Psoas muscle (tissue), 8 donors: ENCODE measurements around the gene GALNT9. TPM values are rescaled to one million over a fixed set of nuclear protein-coding genes. Genes with fewer than 3 reads are reported as not detected.

ENCODE experiments used
- ATAC-seq, 4 donors: fragments of 200-7000 bp; cut with Tn5 transposase; one replicate each; pipeline ENCODE4 v1.9.1; 2020; ENCODE audit warnings: moderate library complexity in 3 of 4, mild to moderate bottlenecking in 2 of 4
- DNase-seq, 2 donors: peaks; one replicate each; pipeline ENCODE4 v3.0.0-alpha.2; 2020
- H3K27ac ChIP-seq: fragments of 200-600 bp; one replicate; pipeline ENCODE4 v1.8.0; 2022
- H3K27me3 ChIP-seq, 3 donors: fragments of 200-600 bp in 1 of 3; one replicate each; pipeline versions ENCODE4 v1.6.1 to v1.8.0; 2013 to 2022; ENCODE audit warnings: low read length in 2 of 3, mild to moderate bottlenecking in 2 of 3, moderate library complexity in 1 of 3; ENCODE audit not compliant: insufficient read depth in 3 of 3
- H3K36me3 ChIP-seq, 2 donors: fragments of 200-600 bp in 1 of 2; one replicate each; pipeline versions ENCODE4 v1.6.1 to v1.8.0; 2013 to 2022; ENCODE audit warnings: low read depth in 1 of 2, mild to moderate bottlenecking in 1 of 2, moderate library complexity in 1 of 2; ENCODE audit not compliant: insufficient read depth in 1 of 2
- H3K4me1 ChIP-seq: fragments of 200-600 bp; one replicate; pipeline ENCODE4 v1.8.0; 2022
- H3K4me3 ChIP-seq: fragments of 200-600 bp; one replicate; pipeline ENCODE4 v1.8.0; 2022; ENCODE audit warnings: mild to moderate bottlenecking
- H3K9me3 ChIP-seq: fragments of 200-600 bp; one replicate; pipeline ENCODE4 v1.8.0; 2022
- WGBS, 3 donors: extraction: QIAGEN DNeasy Blood & Tissue Kit; methylation state at CpG; one replicate each; pipeline versions ENCODE4 v1.1.6 to v1.1.7; 2013; 5-methylcytosine and 5-hydroxymethylcytosine counted together
- intact Hi-C, 2 donors: fragments of 100-400 bp; cut with DNase I; formaldehyde crosslinking; loops; one replicate each; pipeline versions ENCODE4 v1.11.0 to v1.14.2; 2022
- polyA plus RNA-seq, 3 donors: library from polyadenylated mRNA; stranded (reverse); fragments of 200-250 nt; gene quantifications; one replicate each; pipeline ENCODE4 v1.2.3, GENCODE V29; 2013
- total RNA-seq, 4 donors: library from RNA; stranded (reverse); fragmentation: NEBNext Ultra II Directional in 2 of 4; extraction: Animal tissue kit (Norgen Biotek cat#: 25700) in 2 of 4; gene quantifications; one replicate each; pipeline versions ENCODE4 v1.2.1 to v1.2.4, GENCODE V29; 2021 to 2023
- TF ChIP-seq, protein P1 (sequence below): fragments of 200-600 bp; IDR thresholded peaks from one replicate; pipeline ENCODE4 v1.8.0; 2022; ENCODE audit warnings: antibody characterized with exemption
- donor health status: healthy with polysubstance abuse.
- donor health status: DM: no; HTN: no; CAD: no; lungs with moderate emphysema.
- donor health status: Bipolar disorder and iron deficiency.
- donor health status: healthy.
- donor health status: DM: yes; HTN: yes; CAD: no.
- donor health status: DM: no; HTN: no; CAD: no.
- donor health status: DM: no; HTN: no; CAD: no.
- donor health status: DM: yes; HTN: yes; CAD: no.

Gene GALNT9
- total and polyA plus RNA-seq, 7 donors: 0.01 to 0.21 (median 0.08) TPM; not detected in 4

DNA sequence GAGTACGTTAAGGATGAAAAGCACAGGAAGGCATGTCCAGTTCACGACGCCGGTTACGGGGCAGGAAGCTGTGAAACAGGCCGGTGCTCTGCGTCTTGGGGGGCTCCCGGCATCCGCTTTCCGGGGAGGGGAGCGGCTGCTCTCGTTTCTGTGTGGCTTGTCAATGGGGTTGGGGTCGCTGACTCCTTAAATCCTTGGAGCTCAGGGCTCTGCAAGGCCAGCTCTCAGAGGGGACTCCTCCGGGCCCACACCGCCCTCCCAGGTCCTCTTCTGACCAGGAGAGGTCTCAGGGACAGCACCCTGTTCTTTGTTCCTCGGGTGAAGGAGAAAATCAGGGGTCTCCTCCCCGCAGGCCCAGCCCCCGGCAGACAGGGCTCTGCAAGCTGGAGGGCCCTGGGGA is 78.1 kb downstream of the GALNT9 start:
- ATAC-seq (no peak), DNase-seq (no peak)
- Histone ChIP-seq H3K27ac (no peak overlapping the region), H3K4me1 (no peaks in the 10 kb centered on the region), H3K36me3 (no peaks in the 10 kb centered on the region), H3K4me3 (no peak overlapping the region), H3K27me3 (peaks cover 0 to 21% (median 3%) of the 10 kb centered on the region in 3 donors), H3K9me3 (no peaks in the 10 kb centered on the region)
- 77 to 80% (median 79%) methylated on average over 18 of the region's 18 CpGs for WGBS, 3 donors
- intact Hi-C loops: no loop called here
- TF ChIP-seq, protein P1, sequence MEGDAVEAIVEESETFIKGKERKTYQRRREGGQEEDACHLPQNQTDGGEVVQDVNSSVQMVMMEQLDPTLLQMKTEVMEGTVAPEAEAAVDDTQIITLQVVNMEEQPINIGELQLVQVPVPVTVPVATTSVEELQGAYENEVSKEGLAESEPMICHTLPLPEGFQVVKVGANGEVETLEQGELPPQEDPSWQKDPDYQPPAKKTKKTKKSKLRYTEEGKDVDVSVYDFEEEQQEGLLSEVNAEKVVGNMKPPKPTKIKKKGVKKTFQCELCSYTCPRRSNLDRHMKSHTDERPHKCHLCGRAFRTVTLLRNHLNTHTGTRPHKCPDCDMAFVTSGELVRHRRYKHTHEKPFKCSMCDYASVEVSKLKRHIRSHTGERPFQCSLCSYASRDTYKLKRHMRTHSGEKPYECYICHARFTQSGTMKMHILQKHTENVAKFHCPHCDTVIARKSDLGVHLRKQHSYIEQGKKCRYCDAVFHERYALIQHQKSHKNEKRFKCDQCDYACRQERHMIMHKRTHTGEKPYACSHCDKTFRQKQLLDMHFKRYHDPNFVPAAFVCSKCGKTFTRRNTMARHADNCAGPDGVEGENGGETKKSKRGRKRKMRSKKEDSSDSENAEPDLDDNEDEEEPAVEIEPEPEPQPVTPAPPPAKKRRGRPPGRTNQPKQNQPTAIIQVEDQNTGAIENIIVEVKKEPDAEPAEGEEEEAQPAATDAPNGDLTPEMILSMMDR: no peak

DNA sequence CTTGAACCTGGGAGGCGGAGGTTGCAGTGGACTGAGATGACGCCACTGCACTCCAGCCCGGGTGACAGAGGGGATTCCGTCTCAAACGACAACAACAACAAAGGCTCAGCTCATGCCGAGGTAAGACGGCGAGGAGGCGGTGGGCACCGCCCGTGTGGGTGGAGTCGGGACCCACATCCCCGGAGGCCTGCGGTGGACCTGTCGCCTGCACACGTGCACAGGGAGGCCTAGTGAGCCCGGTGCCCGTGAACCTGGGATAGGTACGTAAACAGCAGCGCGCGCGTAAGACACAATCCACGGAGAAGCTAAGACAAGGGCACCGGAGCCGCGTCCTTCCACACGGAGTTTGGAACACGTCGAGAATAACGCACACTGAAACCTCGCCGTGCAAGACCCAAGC is 78.7 kb downstream of the GALNT9 start:
- Histone ChIP-seq H3K4me1 (no peaks in the 10 kb centered on the region), H3K4me3 (no peak overlapping the region), H3K9me3 (no peaks in the 10 kb centered on the region), H3K27me3 (peaks cover 0 to 21% (median 5%) of the 10 kb centered on the region in 3 donors), H3K27ac (no peak overlapping the region), H3K36me3 (no peaks in the 10 kb centered on the region)
- peak in 1 of 2 donors; percentile 7 for DNase-seq
- ATAC-seq: no peak
- 88 to 90% (median 89%) methylated on average over 33 of the region's 33 CpGs for WGBS, 3 donors
- TF ChIP-seq, protein P1: no peak
- intact Hi-C loops: no loop called here

DNA sequence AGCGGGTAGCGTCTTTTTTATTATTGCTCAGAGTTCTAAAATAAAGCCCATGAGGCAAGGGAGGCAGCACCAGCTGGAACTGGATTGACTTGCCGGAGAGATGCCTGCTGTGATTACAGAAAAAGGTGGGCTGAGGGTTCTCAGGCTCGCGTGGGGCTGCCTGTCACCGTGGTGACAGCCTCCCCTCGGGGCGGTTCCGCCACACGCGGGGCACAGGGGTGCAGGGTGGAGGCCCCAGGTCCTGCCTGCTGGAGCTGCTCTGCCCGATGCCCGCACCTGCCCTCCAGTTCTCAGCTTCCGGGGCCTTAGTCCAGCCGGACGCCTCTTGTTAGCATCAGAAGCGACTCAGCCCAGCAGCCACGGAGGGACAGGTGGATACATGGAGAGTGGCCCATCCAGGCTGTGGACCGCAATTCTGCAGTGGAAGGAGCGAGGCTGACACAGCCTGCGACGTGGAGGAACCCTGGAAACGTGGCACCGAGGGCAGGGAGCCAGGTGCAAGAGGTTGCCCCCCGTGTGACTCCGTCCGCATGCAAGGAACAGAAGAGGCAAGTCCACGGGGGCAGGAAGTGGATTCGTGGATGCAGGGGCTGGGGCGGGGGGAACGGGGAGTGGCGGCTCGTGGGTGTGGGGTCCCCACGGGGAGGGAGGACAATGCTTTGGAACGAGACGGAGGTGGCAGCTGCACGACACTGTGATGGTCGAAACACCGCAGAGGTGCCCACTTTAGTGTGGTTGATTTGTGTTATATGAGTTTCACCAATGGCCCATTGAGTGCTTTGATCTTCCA is 79.5 kb downstream of the GALNT9 start:
- TF ChIP-seq, protein P1: no peak
- H3K4me3 ChIP-seq: no peak overlapping the region
- H3K27me3 ChIP-seq: peaks cover 0 to 21% (median 2%) of the 10 kb centered on the region in 3 donors
- ATAC-seq (no peak), DNase-seq (no peak)
- intact Hi-C loops: no loop called here
- WGBS, 3 donors: 75 to 81% (median 81%) methylated on average over 39 of the region's 39 CpGs
- no peak overlapping the region for H3K27ac ChIP-seq
- no peaks in the 10 kb centered on the region for H3K9me3 ChIP-seq
- no peaks in the 10 kb centered on the region for H3K36me3 ChIP-seq
- H3K4me1 ChIP-seq: no peaks in the 10 kb centered on the region

DNA sequence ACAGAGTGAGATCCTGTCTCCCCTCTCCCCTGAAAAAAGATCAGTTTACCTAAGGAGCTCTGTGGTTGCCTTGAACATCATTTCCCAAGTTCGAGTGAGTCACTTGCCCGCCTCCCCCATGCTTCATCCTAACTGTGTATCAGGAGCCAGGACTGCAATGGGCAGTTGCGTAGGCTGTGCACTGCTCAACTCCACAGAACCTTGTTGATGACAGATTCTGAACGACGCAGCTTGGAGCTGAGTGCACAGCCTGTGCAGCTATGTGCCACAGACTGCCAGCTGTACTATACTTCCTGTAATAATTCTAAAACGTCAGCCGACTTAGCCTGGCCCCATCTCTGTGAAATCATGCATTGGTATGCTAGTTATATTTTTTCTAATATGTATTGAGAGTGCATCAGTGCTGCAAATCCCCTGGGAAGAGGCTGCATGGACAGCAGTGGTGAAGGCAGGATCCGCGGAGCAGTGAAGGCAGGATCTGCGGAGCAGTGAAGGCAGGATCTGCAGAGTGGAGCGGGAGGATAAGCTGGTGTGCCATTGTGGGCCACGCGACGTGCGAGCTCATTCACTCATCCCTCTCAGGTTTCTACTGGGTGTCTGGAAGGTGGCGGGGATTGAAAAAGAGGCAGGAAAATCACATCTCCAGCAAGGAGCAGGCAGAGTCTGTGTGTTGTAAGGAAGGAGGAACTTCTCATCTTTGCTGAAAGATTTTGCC is 80.8 kb downstream of the GALNT9 start:
- 42 to 45% (median 43%) methylated on average over 16 of the region's 16 CpGs for WGBS, 3 donors
- intact Hi-C loops: no loop called here
- Histone ChIP-seq H3K36me3 (no peaks in the 10 kb centered on the region), H3K27me3 (peaks cover 0 to 24% (median 1%) of the 10 kb centered on the region in 3 donors), H3K4me1 (no peaks in the 10 kb centered on the region), H3K27ac (no peak overlapping the region), H3K9me3 (no peaks in the 10 kb centered on the region), H3K4me3 (no peak overlapping the region)
- TF ChIP-seq, protein P1: no peak
- ATAC-seq (no peak), DNase-seq (no peak)
